ENCODE data around the gene ING3.

Gene ING3, protein sequence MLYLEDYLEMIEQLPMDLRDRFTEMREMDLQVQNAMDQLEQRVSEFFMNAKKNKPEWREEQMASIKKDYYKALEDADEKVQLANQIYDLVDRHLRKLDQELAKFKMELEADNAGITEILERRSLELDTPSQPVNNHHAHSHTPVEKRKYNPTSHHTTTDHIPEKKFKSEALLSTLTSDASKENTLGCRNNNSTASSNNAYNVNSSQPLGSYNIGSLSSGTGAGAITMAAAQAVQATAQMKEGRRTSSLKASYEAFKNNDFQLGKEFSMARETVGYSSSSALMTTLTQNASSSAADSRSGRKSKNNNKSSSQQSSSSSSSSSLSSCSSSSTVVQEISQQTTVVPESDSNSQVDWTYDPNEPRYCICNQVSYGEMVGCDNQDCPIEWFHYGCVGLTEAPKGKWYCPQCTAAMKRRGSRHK

DNA sequence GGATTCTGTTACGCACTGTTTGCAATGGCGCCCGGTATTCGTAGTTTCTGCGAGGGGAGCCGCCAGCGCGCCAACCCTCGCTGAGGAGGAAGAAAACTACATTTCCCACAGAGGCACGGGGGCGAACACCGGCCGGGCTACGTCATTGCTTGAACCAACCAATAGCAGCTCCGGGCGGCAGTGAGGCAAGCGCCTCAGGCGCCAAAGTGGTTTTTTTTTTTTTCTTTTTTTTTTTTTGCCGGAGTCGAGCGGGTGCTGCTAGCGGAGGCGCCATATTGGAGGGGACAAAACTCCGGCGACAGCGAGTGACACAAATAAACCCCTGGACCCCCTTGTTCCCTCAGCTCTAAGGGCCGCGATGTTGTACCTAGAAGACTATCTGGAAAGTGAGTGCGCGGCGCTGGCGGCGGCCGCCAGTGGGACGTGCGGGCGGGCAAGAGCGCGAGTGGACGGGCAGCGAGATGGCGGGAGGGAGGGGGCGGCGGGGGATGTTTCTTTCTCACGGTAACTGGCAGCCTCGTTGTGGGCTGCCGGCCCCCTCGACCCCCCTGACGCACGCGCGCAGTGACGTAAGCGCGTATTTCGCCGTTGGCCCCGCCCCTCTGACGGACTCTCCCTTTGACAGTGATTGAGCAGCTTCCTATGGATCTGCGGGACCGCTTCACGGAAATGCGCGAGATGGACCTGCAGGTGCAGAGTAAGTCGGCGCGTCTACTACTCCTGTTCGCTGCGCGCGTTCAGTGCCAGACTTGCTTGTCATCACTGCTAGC is at the start of gene ING3:
Gene ING3, plus strand, starts transcription at position 239 of the 770 bp plus-strand sequence. Its CDS starts 120 bp downstream, at position 359.
- in situ Hi-C loops (cut with MboI; ENCODE audit: low sequenced_read_pairs), result no loop called here

DNA sequence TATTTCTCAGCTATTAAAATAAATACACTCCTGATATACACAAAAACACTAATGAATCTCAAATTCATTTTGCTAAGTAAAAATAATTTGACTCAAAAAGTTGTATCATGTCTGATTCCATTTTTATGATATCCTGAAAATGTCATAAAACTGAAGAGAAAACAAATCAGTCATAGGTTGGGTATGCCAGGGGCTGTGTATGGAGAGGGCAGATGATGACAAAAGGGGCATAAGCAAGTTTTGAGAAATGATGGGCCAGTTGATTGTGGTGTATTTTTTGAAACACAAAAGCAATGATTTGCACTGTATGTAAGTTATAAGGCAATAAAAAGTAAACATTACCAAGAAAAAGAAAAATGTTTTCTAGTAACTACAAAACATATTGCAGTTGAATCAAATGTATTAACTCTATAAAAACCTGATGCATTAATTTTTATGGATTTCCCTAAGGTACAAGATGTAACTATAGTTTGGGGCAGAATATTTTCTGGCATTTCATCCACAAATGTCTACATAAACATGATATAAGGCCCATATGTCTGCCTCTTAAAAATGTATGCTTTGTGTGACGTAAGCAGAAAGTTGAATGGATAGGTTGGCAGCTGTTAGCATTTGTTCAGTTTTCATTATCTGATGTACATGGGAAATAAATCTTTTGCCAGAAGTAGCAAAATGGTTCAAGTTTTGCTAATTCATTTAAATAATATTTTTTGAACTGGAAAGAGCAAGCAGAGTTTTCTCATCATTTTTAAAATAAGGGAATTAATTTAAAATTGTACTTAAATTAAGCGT is 35.1 kb upstream of the ING3 start:
- in situ Hi-C loops (cut with MboI; ENCODE audit: low sequenced_read_pairs), result no loop called here

DNA sequence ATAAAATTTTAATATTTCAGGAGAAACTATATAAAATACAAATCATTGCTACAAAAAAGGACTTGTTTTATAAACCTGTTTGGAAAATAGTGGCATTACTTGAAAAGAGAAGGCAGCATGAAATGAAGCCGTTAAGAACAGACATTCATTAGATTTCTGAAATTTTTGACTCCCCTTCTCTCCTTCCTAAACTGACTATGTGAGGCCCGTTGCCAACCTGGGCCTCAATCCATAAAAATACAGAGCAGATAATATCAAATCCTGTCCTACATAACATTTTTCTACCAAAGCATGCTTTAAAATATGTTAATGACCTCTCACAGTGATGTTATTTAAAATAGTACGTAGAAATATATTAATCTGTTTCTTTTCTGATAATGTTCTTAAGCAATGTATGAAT is 34.5 kb upstream of the ING3 start:
- in situ Hi-C loops (cut with MboI; ENCODE audit: low sequenced_read_pairs), result no loop called here

DNA sequence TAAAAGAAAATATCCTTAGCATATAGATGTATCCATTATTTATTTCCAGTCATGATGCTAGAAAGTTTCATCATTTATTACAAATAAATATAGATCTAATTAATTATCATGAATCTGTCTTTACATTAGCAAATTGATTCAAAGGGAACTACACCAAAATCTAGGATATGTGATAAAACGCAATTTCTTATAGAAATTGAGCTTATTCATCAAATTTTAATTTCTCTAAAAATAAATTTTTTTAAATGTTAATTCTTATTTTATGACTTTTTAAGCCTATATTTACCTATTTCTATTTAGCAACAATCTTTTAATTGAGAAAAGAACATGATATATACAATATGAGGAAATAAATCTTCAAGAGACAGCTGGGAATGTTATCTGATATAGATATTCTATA is 34.0 kb upstream of the ING3 start:
- in situ Hi-C loops (cut with MboI; ENCODE audit: low sequenced_read_pairs), result no loop called here

DNA sequence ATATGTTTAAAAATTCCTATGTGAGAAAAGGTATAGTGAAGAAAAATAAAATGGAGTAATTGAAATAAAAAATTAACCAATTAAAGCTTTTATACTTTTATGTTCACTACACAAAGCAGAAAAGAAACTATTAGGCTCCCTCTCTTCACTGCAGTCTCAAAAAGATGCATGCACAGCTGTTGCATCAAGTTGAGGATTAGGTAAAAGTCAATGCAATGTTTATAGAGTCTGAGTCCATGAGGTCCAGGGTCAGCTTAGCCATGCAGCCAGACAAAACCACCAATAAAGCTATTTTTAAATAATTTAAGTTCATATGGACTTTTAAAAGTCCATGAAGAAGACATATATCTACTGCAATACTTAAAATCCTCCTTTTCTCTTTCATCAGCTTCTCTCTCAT is 31.1 kb upstream of the ING3 start:
- in situ Hi-C loops (cut with MboI; ENCODE audit: low sequenced_read_pairs), result no loop called here

DNA sequence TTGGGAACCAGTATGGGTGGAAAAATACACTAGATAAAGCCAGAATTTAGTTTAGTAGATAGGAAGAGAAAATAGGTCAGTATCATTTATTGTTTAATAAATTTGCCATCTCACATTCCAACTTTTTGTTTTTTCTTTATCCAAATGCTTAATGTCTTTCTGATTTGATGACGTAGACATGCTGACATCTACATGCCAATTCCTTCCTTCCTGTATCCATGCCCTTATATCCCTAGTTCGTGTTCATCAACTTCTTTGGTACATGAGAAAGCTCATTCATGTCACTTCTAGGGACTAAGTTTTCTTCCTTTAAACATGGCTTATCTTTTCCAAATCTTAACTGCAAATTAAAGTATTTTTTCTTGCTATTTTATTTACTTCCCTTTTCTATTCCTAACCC is 30.5 kb upstream of the ING3 start:
- in situ Hi-C loops (cut with MboI; ENCODE audit: low sequenced_read_pairs), result no loop called here

DNA sequence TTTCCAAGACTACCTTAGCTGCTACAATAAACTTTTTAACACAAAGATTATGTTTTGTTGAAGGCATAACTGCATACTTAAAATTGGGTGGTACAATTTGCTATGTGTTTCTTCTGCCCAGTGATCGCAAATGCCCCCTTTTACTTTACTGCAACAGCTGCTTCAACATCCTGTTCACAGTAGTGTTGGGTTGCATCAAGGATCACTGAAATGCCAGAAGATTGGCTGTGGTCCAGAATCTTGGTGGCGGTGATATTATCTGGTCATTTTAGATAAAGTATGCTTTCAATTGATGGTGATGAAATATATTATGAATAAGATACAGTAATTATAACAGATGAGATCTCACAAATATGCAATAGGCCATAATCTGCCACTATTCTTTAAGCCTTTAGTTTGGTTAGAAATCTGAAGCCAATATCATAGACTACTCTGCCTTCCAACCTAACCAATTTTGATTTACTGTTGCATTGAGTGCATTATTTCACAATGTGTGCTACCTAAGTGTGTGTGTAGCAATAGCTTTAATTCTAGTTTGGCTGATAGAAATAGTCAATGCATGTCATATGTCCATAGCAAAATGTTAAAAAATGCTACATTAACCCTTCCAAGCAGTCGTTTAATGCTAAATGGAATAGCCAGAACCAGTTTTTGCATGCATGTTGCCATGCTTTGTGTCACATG is 29.8 kb upstream of the ING3 start:
- in situ Hi-C loops (cut with MboI; ENCODE audit: low sequenced_read_pairs), result no loop called here

DNA sequence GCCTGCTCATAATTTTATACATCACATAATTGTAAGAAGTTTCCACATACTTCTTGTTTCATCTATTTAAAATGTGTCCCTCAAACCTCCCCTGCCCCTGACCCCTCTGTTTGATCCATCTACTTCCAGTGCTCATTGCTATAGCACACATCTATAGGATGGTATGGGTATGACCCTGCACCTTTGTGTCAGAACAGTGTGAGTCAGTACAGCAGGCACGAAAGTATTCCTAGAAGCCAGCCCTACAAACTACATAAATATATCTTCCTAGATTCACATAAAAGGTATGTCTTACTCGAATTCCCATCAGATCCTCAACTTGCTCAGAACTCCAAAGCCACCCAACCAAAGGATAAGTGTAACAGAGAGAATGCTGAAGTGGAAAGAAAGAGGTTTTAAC is 25.7 kb upstream of the ING3 start:
- in situ Hi-C loops (cut with MboI; ENCODE audit: low sequenced_read_pairs), result no loop called here

DNA sequence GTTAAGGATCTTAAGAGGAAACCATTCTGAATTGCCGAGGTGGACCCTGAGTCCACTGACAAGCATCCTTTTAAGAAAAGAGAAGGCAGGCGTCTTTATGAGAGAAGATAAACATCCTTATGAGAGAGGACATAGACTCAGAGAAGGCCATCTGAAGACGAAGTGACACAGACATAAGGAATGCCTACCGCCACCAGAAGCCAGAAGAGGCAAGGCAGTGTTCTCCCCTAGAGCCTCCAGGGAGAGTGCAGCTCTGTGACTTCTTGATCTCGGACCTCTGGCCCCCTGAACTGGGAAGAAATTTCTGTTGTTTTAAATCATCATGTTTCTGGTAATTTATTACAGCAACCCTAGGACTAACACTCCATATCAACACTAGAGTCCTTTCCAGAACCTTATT is 25.2 kb upstream of the ING3 start:
- in situ Hi-C loops (cut with MboI; ENCODE audit: low sequenced_read_pairs), result no loop called here

DNA sequence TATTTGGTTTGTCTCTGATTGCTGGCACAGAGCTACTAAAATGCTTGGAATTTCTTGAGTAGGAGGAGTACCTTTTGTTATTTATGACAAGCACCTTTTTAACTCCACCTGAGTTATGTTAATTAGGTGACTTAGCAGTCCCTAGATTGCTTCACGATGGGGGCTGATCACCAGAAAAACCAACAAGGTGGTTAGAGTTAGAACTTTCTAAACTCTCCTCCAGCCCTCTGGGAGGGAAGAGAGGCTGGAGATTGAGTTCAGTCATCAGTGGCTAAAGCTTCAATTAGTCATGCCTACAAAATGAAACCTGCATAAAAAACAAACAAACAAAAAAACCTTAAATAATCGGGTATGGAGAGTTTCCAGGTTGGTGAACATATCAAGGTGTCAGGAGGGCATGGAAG is 23.6 kb upstream of the ING3 start:
- in situ Hi-C loops (cut with MboI; ENCODE audit: low sequenced_read_pairs), result no loop called here

DNA sequence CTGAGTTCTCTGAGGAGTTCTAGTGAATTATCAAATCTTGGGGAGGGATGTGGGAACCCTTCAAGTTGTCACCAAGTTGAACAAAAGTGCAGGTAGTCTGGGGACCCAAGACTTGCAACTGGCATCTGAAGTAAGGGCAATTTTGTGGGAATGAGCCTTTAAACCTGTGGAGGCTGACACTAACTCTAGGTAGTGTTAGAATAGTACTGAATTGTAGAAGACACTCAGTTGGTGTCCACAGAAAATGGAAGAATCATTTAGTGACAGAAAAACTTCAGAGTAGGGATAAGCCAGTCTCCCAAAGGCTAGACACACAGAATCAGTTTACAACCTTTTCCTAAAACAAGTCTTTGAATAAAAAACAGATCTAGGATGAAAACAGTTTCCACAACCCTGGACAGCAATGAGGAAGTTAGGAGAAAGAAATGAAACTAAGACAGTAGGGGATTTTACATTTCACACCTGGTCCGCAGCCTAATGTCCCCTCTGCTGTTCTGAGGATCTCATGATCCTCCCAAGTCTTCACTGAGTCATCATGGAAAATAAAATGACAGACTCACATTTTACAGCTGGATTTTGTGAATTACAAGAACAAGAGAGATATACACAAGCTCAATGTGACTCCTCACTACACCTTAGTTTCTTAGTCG is 23.0 kb upstream of the ING3 start:
- in situ Hi-C loops (cut with MboI; ENCODE audit: low sequenced_read_pairs), result no loop called here

DNA sequence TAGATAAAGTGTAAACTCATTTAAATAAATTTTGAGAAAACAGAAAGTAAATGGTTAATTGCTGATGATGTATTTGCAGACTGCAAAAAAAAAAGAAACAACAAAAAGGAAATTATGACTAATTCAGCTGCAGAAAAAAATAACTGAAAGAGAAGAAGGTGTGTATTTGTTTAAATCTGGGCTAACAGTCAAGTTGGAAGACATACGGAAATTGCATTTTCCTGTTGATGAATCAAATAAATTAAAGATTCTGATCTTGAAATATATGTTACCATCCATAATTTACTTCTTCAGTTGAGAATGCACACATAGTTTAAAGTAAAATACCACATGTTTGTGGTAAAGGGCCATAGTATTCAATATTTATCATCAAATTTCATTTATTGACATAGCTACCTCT is 19.3 kb upstream of the ING3 start:
- in situ Hi-C loops (cut with MboI; ENCODE audit: low sequenced_read_pairs), result no loop called here

DNA sequence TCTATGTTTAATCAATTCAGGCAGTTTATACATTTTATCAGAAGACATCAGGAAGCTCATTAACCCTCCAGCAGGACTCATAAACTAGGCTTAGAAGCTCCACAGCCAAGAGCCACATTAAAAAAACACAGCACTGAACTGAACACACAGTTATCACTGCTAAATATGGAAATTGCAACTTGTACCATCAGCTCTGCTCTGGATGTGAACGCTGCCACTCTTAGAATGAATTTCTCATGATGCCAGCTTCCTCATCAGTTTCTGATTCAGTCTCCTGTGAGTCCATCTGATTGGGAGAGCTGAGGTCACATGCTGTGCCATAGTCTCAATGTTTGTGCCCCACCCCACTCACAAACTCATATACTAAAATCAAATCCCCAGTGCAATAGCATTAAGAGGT is 17.1 kb upstream of the ING3 start:
- in situ Hi-C loops (cut with MboI; ENCODE audit: low sequenced_read_pairs), result no loop called here

DNA sequence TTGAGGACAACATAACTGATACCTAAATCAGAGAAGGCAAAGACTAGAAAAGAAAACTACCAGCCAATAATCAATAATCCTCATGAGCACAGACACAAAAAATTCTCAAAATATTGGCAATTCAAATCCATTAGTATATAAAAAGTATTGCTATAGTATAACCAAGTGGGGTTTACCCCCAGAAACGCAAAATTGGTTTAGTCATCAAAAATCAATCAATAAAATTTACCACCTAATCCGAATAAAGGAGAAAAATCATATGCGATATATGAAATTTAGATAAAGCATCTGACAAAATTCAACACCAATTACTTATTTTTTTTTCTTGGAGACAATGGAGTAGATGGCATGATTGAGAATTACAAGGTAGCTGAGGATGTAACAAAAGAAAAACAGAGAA is 11.2 kb upstream of the ING3 start:
- in situ Hi-C loops (cut with MboI; ENCODE audit: low sequenced_read_pairs), result no loop called here

DNA sequence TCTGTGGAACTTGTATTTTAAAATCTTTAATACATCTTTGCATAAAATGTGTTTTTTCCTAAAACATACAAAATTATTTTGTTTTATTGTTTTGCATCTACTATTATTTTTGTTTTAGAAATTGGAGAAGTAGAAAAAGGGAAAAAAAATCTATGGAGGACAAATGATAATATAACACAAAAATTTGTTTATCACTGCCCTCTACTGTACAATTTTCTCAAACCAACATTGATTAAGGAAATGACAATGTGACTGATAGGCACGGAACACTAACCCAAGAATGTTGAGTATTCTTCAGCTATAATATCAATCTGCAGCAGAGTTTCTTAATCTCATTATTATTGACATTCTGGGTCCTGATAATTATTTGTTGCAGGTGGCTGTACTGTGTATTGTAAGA is 9.5 kb upstream of the ING3 start:
- in situ Hi-C loops (cut with MboI; ENCODE audit: low sequenced_read_pairs), result no loop called here

DNA sequence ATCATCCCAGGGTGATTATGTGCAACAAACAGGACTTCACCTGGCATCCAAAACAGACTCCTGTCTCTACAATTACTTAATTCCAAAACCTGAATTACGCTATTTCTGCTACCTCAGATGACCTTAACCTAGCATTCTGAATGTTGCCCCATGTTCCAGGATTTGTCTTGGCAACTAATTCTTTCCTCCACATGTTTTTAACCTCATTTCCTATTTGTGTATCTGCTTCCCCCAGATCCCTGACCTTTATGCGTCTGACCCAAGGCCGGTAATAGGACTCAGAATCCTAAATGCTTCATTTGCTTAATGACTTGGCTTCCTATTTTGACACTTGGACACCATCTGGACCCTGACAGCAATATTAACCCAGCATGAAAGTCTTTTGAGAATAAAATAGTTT is 8.7 kb upstream of the ING3 start:
- in situ Hi-C loops (cut with MboI; ENCODE audit: low sequenced_read_pairs), result no loop called here

DNA sequence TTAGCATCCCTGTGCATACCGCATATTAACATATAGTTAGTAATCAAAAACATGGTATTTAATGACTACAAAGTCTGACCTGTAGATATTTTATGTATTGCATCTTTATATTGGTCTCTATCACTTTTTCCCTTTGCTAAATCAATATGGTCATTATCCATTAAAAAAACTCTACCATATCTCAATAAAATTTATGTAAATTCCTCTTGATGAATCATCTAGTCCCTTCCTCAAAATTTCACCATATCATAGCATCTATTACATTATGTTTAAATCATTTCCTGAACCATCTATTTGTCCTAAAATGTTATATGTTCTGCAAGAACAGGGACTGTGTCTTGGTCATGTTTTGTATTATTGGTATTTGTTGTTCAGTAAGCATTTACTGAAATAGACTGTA is 7.7 kb upstream of the ING3 start:
- in situ Hi-C loops (cut with MboI; ENCODE audit: low sequenced_read_pairs), result no loop called here

DNA sequence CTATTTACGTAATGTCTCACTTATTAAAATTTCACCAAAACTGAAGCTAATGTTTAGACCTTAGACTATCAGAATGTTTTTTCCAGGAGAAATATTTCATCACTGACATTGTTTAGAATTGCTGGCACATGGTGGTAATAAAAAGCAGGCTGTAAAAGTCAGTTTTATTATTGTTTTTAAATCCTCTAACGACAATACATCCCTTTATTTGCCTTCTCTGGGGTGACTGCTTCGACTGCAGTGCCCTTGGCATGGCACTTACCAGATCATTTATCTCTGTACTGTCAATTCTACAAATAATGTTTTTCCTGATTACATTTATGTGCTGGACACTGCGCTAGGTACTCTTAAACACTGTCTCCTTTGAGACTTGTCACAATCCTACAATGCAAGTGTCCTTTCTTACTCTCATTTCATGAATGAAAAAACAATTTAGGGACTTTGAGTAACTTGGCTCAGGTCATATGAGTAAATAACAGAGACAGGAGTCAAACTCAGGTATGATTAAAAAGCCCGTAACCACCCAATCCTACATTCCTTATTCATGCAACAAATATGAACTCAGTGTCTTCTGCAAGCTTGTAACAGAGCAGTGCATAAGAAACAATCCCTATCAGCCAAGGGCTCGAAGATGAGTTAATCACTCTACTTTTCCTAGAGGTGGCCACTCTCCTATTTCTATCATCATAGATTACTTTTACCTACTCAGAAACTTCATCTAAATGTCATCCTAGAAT is 5.6 kb upstream of the ING3 start:
- in situ Hi-C loops (cut with MboI; ENCODE audit: low sequenced_read_pairs), result no loop called here

DNA sequence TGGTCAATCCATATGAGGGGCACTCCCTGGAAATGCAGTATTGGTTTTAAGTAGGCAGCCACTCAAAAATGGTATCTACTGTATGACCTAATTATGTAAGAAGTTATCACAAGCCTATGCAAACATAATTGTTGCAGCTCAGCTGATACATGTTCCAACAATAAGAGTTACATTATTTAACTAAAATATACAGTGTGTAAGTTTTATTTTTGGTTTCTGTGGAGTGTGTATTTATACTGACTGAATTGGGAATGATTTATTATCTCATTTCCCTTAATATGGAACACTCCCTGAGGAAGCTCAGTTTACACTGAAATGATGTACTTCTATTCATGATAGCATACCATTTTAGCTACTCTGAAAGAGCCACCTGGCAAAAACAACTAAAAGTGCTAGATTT is 2.6 kb upstream of the ING3 start:
- in situ Hi-C loops (cut with MboI; ENCODE audit: low sequenced_read_pairs), result no loop called here

DNA sequence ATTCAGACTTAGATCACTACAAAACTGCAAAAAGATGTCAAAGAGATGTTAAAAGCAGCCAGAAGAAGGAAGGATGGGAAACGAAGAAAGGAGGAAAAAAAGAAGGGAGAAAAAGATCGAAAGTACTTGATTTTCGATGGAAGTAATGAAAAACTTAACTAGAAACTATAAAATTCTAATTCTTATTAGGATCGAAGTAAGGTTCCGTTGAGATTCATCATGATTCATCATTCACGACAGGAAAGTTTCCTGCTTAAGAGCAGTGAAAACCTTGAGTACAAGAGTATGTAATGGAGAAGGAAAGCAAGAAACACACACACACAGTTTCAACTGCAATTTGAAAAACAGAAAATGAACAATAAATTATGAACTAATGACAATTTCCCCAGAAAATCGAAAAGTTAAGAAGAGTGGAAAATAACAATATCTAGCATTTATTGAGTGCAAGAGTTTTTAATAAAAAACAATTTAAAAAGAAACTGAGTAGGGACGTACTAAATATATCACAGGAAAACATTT is 1.1 kb upstream of the ING3 start:
- in situ Hi-C loops (cut with MboI; ENCODE audit: low sequenced_read_pairs), result no loop called here
